HG03575 (cell line): ENCODE data around the gene EFNA1.

ENCODE experiments used
- ATAC-seq: cut with Tn5 transposase; IDR thresholded peaks from one replicate; pipeline ENCODE4 v1.9.1; 2021; ENCODE audit not compliant: unreplicated experiment, insufficient number of reproducible peaks, low FRiP score; ENCODE audit errors: extremely low read depth

Gene EFNA1

DNA sequence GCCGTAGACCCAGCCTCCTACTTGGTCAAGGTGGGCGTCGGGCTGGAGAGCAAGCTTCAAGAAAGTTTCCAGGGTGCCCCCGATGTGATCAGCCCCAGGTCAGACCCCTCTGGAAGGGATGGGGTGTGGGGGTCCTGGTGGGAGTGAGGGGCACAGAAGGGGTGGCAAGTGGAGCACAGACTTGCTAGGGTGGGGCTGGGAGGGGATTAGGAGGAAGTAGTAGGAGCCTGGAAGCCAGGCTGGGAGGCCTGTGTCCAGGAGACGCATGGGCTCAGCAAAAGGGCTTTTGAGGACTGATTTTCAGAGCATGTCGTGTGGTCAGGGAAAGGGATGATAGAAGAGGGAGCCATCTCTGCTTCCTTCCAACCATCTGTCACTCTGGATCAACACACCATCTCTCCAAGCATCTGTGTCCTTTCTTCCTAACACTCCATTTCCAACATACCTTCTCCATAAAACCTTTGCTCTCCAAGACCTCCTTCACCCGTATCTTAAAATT lies 54.4 kb downstream of the EFNA1 start:
- ATAC-seq: no peak

DNA sequence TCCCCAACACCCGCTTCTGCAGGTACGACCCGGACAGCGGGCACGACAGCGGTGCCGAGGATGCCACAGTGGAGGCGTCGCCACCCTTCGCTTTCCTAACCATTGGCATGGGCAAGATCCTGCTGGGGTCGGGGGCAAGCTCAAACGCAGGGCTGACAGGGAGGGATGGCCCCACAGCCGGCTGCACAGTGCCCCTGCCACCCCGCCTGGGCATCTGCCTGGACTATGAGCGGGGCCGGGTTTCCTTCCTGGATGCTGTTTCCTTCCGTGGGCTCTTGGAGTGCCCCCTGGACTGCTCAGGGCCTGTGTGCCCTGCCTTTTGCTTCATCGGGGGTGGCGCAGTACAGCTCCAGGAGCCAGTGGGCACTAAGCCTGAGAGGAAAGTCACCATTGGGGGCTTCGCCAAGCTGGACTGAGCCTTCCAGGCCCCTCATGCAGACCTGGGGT lies 56.1 kb downstream of the EFNA1 start:
- ATAC-seq: no peak

DNA sequence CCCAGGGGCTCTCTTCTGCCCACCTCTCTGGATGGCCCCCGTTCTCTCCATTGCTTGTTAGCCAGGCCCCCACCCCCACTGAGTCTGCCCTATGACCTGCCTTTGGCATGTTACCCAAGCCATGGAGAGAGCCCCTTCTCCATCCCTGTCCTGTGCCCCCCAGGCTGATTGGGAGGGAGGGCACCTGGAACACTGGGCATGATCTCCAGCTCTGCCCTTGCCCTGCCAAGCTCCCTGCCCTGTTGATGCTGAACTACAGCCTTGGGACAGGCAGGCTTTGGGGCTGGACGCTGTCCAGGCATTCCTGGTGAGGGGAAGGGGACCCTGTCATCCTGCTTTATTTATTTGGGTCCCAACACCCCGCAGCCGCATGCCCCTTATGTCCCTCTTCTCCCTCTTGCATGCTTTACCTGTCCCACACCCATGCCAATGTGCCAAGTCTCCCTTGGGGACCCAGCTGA lies 56.7 kb downstream of the EFNA1 start:
- no peak for ATAC-seq
